ENCODE data around the gene PREX1.
A peak's percentile ranks its signal among the peaks of the same experiment; 100 is the strongest.

The PREX1 gene

GRCh38 chr20:48799328-48800105 lies 28.3 kb downstream of the PREX1 start:
- no peak for DNase-seq (ENCODE audit: low read depth)
- TF ChIP-seq CTCF (conservative IDR thresholded peaks at IDR 0.05; ENCODE audit: low read length): no peak
- H3K4me3 ChIP-seq (ENCODE audit: low read length): no peak overlapping the region

- no peak for TF ChIP-seq CTCF (conservative IDR thresholded peaks at IDR 0.05; ENCODE audit: low read length)
- DNase-seq (ENCODE audit: low read depth): no peak
- H3K4me3 ChIP-seq (ENCODE audit: low read length): no peak overlapping the region
Observed at GRCh38 chr20:48797850-48798747, 29.7 kb downstream of the PREX1 start.

GRCh38 chr20:48797275-48797825 lies 30.4 kb downstream of the PREX1 start:
- TF ChIP-seq CTCF (conservative IDR thresholded peaks at IDR 0.05; ENCODE audit: low read length): no peak
- DNase-seq (ENCODE audit: low read depth): no peak
- H3K4me3 ChIP-seq (ENCODE audit: low read length): no peak overlapping the region

- peak; percentile 33 for DNase-seq (ENCODE audit: low read depth)
- H3K4me3 ChIP-seq (ENCODE audit: low read length): no peak overlapping the region
- no peak for TF ChIP-seq CTCF (conservative IDR thresholded peaks at IDR 0.05; ENCODE audit: low read length)
Observed at GRCh38 chr20:48795732-48796131, 32.1 kb downstream of the PREX1 start.

GRCh38 chr20:48794816-48795457 lies 32.9 kb downstream of the PREX1 start:
- TF ChIP-seq CTCF (conservative IDR thresholded peaks at IDR 0.05; ENCODE audit: low read length): no peak
- DNase-seq (ENCODE audit: low read depth): no peak
- H3K4me3 ChIP-seq (ENCODE audit: low read length): no peak overlapping the region

- TF ChIP-seq CTCF (conservative IDR thresholded peaks at IDR 0.05; ENCODE audit: low read length): no peak
- H3K4me3 ChIP-seq (ENCODE audit: low read length): no peak overlapping the region
- DNase-seq (ENCODE audit: low read depth): no peak
Observed at GRCh38 chr20:48794360-48794759, 33.4 kb downstream of the PREX1 start.

Measured in AG10803 (cell line).